Activated CD4-positive, CD25-positive, alpha-beta regulatory T cell treated with anti-CD3 and anti-CD28 coated beads, Interleukin-2, amount 50 U/mL, for 72 hours (primary cell): ENCODE results near the gene PITHD1.
A peak's percentile ranks its signal among the peaks of the same experiment; 100 is the strongest.
"Not testable (repeated sequence)": the region's sequence is repeated elsewhere in the genome, so short reads cannot be mapped to it uniquely, and the experiment has no call there.

Source experiments
- DNase-seq: peaks from one replicate; pipeline ENCODE4 v3.0.0; 2021

The PITHD1 gene

DNA sequence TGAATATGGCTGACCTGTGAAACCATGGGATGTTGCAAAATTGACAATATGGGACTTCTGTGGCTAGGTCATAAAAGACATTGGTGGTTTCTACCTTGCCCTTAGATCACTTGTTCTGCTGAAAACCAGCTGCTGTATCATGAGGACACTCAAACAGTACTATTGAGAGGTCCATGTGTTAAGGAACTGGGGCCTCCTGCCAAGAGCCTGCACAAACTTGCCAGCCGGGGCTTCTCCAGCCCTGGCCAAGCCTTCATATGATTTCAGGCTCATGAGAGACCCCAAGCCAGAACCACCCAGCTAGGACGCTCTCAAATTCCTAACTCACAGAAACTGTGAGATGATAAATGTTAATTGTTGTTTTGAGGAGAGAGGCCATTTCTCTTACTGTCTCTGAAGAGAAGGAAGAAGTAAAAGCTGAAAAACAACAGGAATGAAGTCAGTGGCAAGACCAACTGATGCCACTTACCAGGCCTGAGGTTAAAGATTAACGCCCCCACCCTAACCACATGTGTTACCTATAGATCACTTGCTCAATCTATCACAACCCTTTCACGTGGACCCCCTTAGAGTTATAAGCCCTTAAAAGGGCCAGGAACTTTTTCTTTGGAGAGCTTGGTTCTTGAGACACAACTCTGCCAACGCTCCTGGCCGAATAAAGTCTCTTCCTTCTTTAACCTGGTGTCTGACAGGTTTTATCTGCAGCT lies 3.9 kb upstream of the PITHD1 start:
- no peak for DNase-seq

- no peak for DNase-seq
These were observed 2.0 kb upstream of the PITHD1 start for GRCh38 chr1:23776217-23776616.

DNA sequence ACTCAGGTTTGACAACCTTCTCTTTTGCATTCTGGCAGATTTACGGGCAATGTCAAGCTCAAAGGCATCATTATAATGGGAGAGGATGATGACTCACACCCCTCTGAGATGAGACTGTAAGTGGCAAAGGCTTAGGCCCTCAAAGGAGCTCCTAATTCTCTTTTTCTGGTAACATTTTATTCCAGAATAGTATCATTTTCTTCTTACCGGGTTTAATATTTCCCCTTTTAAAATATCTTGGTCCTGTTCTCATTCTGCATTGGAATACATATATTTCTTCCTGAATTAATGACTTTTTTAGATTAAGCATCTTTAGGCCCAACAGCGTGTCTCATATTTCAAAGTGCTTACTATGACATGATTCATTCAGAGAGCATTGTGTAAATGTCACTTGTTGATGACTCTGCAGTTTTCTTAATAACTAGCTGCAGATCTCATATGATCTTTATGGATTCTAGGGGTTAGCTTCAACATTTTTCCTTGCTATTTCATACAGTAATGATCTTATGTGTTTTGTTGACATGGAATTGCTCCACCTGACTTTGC lies 1.7 kb downstream of the PITHD1 start:
- no peak for DNase-seq

DNA sequence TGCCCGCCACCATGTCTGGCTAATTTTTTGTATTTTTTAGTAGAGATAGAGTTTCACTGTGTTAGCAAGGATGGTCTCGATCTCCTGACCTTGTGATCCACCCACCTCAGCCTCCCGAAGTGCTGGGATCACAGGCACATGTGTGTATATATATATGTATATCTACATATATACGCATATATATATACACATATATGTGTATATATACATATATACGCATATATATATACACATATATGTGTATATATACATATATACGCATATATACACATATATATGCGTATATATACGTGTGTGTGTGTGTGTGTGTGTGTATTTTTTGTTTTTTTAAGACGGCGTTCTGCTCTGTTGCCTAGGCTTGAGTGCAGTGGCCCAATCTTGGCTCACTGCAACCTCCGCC lies 4.9 kb downstream of the PITHD1 start:
- DNase-seq, result not testable (repeated sequence)

- DNase-seq, result no peak
These were observed 6.6 kb downstream of the PITHD1 start for GRCh38 chr1:23784846-23785245.

GRCh38 chr1:23787701-23788100 lies 9.5 kb downstream of the PITHD1 start:
- no peak for DNase-seq

- no peak for DNase-seq
These were observed 10.5 kb downstream of the PITHD1 start for GRCh38 chr1:23788695-23789094.

DNA sequence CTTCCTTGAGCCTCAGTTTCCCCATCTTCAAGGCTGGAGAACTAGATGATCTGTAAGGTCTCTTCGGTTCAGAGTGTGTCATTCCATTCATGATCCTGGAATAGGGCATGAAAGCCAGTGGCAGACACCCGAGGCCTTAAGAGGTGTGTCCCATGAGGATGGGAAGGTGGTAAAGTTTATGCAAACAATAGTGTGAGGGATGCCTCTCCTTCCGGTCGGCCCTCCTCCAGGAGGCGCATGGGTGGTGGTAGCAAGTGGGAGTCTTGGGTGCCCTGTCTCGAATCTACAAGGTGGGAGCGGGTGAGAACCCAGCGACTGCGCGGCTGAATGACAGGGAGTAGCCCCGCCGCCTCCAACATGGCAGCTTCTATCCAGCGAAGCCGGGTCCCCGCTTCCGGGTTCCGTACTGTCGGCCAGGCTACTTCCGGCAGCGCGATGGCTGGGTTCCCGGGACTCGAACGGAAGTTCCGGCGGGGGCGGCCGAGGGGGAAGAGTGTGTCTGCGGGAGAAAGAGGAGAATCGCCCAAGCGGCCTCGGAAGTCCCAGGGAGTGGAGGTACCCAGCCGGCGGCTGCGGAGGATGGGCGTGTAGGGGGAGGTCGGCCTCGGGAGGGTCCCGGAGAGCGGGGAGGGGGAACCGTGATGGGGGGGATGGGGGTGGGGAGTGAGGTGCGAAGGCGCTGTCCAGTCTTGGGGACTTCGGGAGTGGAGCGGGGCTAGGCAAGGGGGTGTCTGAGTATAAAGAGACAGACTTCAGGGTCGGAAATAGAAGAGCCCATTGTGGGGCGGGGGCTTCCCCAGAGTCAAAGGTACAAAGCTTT lies 12.7 kb downstream of the PITHD1 start, which contains the start of gene LYPLA2:
Gene LYPLA2 (plus strand): TSS at position 450 of the 820 bp plus-strand sequence. CDS start 1,538 bp downstream, outside the sequence.
- peak; percentile 85 for DNase-seq

DNA sequence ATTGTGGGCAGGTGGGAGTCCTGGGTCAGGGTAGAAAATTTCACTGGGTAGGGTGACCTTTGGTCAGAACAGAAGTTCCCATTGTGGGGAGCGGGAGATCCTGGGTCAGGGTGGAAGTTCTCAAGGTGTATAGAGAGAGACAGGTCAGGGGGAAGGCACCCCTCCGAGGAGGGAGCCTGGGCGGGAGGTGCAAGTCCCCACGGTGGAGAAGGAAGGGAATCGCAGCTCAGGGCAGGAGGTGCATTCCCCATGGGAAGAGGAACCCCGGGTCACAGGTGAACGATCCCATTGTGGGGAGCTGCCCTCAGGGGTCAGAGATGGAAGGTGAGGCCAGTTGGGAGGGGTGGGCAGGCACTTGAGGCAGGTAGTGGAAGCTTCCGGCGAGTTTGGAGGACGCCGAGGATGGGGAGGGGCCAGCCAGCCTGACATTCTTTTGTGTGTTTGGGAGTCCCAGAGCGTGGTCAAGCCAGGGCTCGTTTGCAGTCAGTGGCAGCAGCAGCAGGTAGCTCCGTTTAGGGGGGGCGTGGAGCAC lies 13.4 kb downstream of the PITHD1 start:
- DNase-seq, result no peak

DNA sequence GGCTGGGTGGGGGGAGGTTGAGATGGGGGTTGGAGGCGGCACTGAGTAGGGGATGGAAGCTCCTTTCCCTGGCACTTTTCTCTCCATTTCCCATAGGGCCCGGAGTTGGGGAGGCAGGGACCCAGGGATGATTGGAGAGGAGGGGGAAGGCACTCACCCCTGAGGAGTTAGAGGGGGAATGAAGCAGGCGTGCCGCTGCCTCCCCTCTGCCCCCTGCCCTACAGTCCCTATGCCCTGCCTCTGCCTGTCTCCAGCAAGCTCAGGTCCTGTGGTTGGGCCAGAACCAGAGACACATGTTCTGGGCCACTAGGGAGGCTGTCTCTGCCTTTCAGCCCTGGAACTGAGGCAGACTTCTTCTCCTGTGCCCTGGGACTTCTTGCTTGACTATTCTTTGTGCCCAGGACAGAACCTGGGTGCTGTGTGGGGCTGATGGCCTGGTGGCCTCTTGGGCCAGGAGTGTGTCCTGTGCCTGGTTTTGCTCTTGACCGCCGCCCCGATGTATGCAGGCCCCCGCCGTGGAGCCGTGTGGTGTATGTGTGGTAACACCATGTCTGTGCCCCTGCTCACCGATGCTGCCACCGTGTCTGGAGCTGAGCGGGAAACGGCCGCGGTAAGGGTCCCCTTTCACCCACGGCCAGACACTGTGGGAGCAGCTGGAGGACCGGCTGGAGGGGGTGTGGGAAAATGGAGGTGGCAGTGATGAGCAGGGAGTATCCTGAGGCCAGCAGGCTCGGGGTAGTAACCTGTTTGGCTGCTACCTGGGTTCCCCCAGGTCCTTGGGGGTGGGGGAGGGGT lies 14.1 kb downstream of the PITHD1 start:
- DNase-seq, result no peak

GRCh38 chr1:23793018-23793781 lies 15.0 kb downstream of the PITHD1 start:
- DNase-seq, result no peak

- no peak for DNase-seq
These were observed 15.9 kb downstream of the PITHD1 start for GRCh38 chr1:23793861-23794731.

DNA sequence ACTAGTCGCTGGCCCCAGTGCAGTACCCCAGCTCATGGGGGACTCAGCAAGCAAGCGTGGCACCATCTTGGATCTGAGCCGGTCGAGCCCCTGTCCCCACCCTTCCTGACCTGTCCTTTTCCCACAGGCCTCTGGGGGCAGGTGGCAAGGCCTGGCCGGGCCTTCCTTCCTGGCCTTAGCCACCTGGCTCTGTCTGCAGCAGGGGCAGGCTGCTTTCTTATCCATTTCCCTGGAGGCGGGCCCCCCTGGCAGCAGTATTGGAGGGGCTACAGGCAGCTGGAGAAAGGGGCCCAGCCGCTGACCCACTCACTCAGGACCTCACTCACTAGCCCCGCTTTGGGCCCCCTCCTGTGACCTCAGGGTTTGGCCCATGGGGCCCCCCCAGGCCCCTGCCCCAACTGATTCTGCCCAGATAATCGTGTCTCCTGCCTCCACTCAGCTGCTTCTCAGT lies 16.5 kb downstream of the PITHD1 start:
- not testable (repeated sequence) for DNase-seq

DNA sequence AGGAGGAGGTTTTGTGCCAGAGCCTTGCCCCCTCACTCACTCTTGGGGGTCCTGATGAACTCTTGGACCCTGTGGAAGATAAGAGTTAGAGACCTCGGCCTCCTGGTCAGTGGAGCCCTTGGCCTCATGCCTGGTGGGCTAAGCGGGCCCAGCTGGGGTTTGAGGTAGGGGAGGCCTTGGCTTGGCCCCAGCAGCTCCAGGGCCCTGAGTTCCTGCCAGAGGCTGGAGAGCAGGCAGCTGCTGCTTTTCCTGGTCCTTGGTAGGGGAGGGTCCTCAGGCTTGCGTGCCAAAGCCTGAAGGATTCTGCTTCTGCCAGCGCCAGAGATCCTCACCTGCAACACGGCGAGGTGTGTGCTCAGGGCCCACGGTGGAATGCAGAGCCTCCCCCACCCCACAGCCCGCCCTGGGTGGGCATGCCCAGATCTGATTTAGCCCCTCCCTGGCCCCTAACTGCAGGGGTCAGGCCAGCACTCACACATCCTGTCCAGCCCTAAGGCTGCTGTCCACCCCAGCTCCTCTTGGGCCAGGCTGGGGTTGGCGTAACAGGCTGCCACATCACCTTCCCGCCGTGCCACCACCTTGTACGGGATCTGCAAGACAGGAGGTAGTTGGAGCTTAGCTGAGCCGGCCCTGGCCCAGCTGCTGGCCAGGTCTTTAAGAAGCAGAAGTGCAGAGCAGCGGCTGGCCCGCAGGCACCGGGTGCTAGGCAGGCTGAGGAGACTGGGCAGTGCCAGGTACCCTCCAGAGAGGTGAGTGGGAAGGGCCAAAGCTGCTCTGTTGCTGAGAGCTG lies 17.7 kb downstream of the PITHD1 start:
- no peak for DNase-seq

DNA sequence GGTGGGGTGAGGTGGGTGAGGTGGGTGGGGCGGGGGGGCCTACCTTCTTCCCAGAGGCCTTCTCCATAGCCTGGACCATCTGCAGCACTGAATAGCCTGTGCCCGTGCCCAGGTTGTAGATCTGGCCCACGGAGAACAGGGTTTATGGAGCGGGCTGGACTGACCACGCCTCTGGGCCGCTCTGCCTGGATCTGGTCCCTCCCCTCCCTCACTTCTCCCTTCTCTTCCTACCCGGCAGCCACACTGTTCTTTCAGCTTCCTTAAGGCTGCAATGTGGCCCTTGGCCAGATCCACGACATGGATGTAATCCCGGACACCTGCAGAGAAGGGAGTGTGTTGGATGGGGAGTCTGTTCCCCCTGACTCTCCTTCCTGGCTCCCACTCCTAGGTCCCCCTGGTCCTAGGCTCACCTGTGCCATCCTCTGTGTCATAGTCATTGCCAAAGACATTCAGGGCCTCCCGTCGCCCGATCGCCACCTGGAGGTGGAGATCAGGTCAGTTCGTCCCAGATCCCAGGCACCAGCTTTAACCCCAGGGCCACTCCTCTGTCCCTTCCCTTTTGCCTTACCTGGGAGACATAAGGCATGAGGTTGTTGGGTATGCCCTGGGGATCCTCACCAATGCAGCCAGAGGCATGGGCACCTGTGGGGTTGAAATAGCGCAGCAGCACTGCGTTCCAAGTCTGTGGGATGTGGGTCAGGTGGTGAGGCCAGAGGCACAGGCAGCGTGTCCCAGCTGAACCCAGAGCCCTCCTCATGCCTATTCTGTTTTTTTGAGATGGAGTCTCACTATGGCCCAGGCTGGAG lies 18.5 kb downstream of the PITHD1 start:
- no peak for DNase-seq

- DNase-seq, result no peak
These were observed 19.5 kb downstream of the PITHD1 start for GRCh38 chr1:23797478-23798448.

GRCh38 chr1:23798662-23799142 lies 20.5 kb downstream of the PITHD1 start:
- no peak for DNase-seq

DNA sequence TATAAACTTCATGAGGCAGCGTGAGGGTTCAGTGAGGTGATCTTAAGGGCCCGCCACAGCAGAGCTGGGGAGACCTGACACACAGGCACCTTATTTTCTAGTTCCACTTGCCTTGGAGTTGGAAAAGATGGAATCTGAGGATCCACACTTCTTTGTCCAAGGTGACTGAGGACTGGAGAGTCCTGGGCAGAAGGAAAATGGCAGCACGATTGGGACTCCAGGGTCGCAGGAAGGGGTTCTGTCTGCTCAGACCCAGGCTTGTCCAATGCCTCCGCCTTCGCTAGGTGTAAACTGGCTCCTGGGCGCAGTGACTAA lies 21.0 kb downstream of the PITHD1 start:
- DNase-seq, result no peak
